H54 (cell line): Measurements from ENCODE around the gene EFCAB12.

Source experiments
- DNase-seq: peaks from one replicate; pipeline ENCODE4 v3.0.0; 2011; ENCODE audit warnings: low spot score, mixed read lengths; ENCODE audit not compliant: insufficient read length
- FAIRE-seq: peaks from 3 replicates; lab custom pipeline; 2011; peaks lifted over from hg19 to GRCh38; lab: Jason Lieb, UNC
- POLR2A ChIP-seq: IDR thresholded peaks from 2 replicates; pipeline ENCODE4 v1.6.1; 2011; ENCODE audit warnings: low read depth, mild to moderate bottlenecking, low read length

The EFCAB12 gene

DNA sequence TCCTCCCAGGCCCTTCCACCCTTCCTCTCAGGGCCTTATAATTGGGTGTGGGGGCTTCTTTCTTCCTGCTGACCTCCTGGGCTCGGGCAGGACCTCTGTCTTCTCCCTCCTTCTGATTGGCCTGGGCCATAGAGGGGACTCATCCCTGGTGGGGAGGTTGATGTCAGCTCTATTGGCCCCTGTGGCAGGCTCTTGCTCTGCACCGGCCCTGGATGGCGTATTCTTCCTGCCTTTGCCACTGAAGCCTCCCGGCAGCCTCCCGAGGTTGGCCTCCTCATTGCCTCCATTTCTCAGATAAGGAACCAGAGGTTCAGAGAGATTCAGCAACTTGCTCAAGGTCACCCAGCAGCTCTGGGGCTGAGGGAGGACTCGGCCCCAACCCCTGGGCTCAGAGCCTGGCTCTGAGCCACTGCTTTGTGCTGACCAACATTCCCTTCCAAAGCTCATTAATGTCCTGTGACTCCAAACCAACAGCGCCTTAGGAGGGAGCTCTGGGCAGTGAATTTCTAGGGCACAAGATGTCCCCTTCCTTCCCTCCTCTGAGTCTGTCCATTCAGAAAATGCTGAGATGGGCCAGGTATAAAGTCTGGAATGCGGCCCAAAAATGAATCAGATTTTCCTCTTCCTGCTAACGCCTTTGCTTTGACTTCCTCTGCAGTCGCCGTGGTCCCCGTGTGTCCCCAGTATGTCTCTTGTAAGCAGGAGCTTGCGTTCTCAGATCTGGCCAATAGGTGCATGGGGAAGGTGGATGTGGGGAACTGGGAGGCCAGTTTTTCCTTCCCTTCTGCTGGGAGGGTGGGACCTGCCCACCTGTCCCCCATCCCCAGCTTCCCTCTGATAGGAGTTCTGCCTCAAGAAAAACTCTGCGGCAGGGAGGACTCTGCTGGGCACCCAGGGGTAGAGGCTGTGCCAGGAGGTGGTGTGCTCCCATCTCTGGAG lies 75.5 kb downstream of the EFCAB12 start:
- DNase-seq (no peak), FAIRE-seq (no peak)
- TF ChIP-seq POLR2A: no peak

DNA sequence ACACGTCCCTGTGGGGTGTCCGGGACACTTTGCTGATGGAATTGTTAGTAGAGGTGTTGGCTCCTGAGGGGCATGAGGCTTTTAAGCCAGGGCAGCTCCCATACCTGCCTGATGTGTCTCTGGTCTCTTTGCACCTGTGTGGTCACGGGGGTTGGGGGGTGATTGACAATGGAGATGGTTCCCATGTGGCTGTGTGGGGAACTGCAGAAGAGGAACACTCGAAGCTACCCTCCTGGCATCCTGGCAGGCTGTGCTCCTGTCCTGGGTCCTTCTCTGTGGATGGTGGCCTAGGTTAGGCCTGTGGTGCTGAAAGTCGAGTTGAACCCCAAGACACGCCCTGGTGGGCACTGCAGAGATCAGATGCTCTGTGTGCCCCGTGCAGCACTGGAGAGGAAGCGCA lies 76.4 kb downstream of the EFCAB12 start:
- no peak for FAIRE-seq

More for the DNA sequence above, 76.4 kb downstream of the EFCAB12 start:
- TF ChIP-seq POLR2A: no peak
- DNase-seq: no peak
